Body of pancreas (tissue), 4 donors: ENCODE measurements around the gene TBX15. TPM values are rescaled to one million over a fixed set of nuclear protein-coding genes. Genes with fewer than 3 reads are reported as not detected.
A peak's percentile ranks its signal among the peaks of the same experiment; 100 is the strongest.

Experiments used
- ATAC-seq: fragments of 150-250 bp; one replicate; pipeline ENCODE4 v1.9.1; 2016
- DNase-seq, 4 donors: peaks; one replicate each; pipeline ENCODE4 v3.0.0-alpha.2; 2019
- H3K27ac ChIP-seq, 4 donors: fragments of 200-600 bp; sonication (generic); 1 replicate in 3 of 4; 2 replicates in 1 of 4; pipeline versions ENCODE4 v1.5.1 to v1.6.1; 2016 to 2019; ENCODE audit warnings: mild to moderate bottlenecking in 1 of 4, mixed read lengths in 1 of 4, moderate library complexity in 1 of 4
- H3K27me3 ChIP-seq, 2 donors: fragments of 200-600 bp; sonication (generic); one replicate each; pipeline ENCODE4 v1.6.0; 2016; ENCODE audit warnings: mild to moderate bottlenecking in 1 of 2
- H3K36me3 ChIP-seq, 2 donors: fragments of 200-600 bp; sonication (generic); replicated peaks in 1 of 2; 2 replicates each; pipeline ENCODE4 v1.5.1; 2016; ENCODE audit warnings: low read depth in 2 of 2; ENCODE audit not compliant: insufficient read depth in 1 of 2
- H3K4me1 ChIP-seq: fragments of 200-600 bp; sonication (generic); one replicate; pipeline ENCODE4 v1.6.0; 2016
- H3K4me3 ChIP-seq, 2 donors: fragments of 200-600 bp; sonication (generic); 1 replicate in 1 of 2; 2 replicates in 1 of 2; pipeline ENCODE4 v1.5.1; 2016 to 2019
- H3K9me3 ChIP-seq, 3 donors: fragments of 200-600 bp; sonication (generic); 1 replicate in 2 of 3; 2 replicates in 1 of 3; pipeline ENCODE4 v1.5.1; 2016
- CTCF ChIP-seq, 7 experiments: fragments of 450-650 bp in 4 of 7; fragments of 200-600 bp in 3 of 7; sonication (generic) in 3 of 7; IDR thresholded peaks; one replicate each; pipeline ENCODE4 v1.5.1; 2016 to 2019; ENCODE audit warnings: antibody characterized with exemption in 7 of 7
- POLR2A ChIP-seq, 3 donors: fragments of 450-650 bp; IDR thresholded peaks; one replicate each; pipeline ENCODE4 v1.6.1; 2016; ENCODE audit warnings: antibody characterized with exemption in 3 of 3, mild to moderate bottlenecking in 2 of 3
- WGBS, 2 donors: methylation state at CpG; one replicate each; pipeline ENCODE4 v1.1.5; 2017; 5-methylcytosine and 5-hydroxymethylcytosine counted together
- intact Hi-C: fragments of 100-400 bp; cut with DNase I; formaldehyde crosslinking; loops from one replicate; pipeline ENCODE4 v1.15.1; 2023
- total RNA-seq, 2 donors: library from RNA; depleted of rRNA; stranded (reverse); fragments of >200 nt; gene quantifications; one replicate each; pipeline ENCODE4 v1.1.0, GENCODE V29; 2016

Gene TBX15
- total RNA-seq, 2 donors from 2014 or later: not detected

- Histone ChIP-seq H3K27me3 (no peaks in the 10 kb centered on the region), H3K9me3 (no peaks in the 10 kb centered on the region), H3K27ac (no peak overlapping the region), H3K4me3 (no peak overlapping the region), H3K36me3 (no peaks in the 10 kb centered on the region), H3K4me1 (no peaks in the 10 kb centered on the region)
- no peak for TF ChIP-seq POLR2A (IDR thresholded peaks at IDR 0.05)
- no peak for TF ChIP-seq CTCF (IDR thresholded peaks at IDR 0.05)
- WGBS, 2 donors: 60 to 64% methylated on average over 2 of the region's 2 CpGs
- ATAC-seq (no peak), DNase-seq (no peak)
- intact Hi-C loops: no loop called here
These were observed 25.0 kb downstream of the TBX15 start for GRCh38 chr1:118963138-118963455.

- Histone ChIP-seq H3K36me3 (no peaks in the 10 kb centered on the region), H3K27ac (no peak overlapping the region), H3K4me3 (no peak overlapping the region), H3K27me3 (no peaks in the 10 kb centered on the region), H3K9me3 (no peaks in the 10 kb centered on the region), H3K4me1 (no peaks in the 10 kb centered on the region)
- intact Hi-C loops: no loop called here
- TF ChIP-seq POLR2A (IDR thresholded peaks at IDR 0.05) (no peak), CTCF (IDR thresholded peaks at IDR 0.05) (no peak)
- 67 to 90% methylated on average over 2 of the region's 2 CpGs for WGBS, 2 donors
- ATAC-seq: no peak
- DNase-seq: no peak
These were observed 27.0 kb downstream of the TBX15 start for GRCh38 chr1:118961156-118961555.

- no peak for TF ChIP-seq CTCF (IDR thresholded peaks at IDR 0.05)
- TF ChIP-seq POLR2A (IDR thresholded peaks at IDR 0.05): no peak
- Histone ChIP-seq H3K4me3 (no peak overlapping the region), H3K9me3 (no peaks in the 10 kb centered on the region), H3K27ac (no peak overlapping the region), H3K36me3 (no peaks in the 10 kb centered on the region), H3K27me3 (no peaks in the 10 kb centered on the region), H3K4me1 (no peaks in the 10 kb centered on the region)
- intact Hi-C loops: no loop called here
- ATAC-seq: no peak
- peak in 2 of 4 donors; percentile 9 to 17 for DNase-seq
- WGBS, 2 donors: 34 to 46% methylated on average over 5 to 7 of the region's 7 CpGs
These were observed 27.5 kb downstream of the TBX15 start for GRCh38 chr1:118960567-118961136.

- no peak overlapping the region for H3K27ac ChIP-seq
- TF ChIP-seq POLR2A (IDR thresholded peaks at IDR 0.05) (no peak), CTCF (IDR thresholded peaks at IDR 0.05) (no peak)
- intact Hi-C loops: no loop called here
- 57 to 68% methylated on average over 7 of the region's 7 CpGs for WGBS, 2 donors
- no peak for ATAC-seq
- no peak for DNase-seq
- H3K4me1 ChIP-seq: no peaks in the 10 kb centered on the region
- H3K9me3 ChIP-seq: no peaks in the 10 kb centered on the region
- no peaks in the 10 kb centered on the region for H3K27me3 ChIP-seq
- no peaks in the 10 kb centered on the region for H3K36me3 ChIP-seq
- no peak overlapping the region for H3K4me3 ChIP-seq
These were observed 28.0 kb downstream of the TBX15 start for GRCh38 chr1:118960026-118960561.

- 82 to 89% methylated on average over 1 of the region's 1 CpG for WGBS, 2 donors
- Histone ChIP-seq H3K27me3 (no peaks in the 10 kb centered on the region), H3K9me3 (no peaks in the 10 kb centered on the region), H3K4me1 (no peaks in the 10 kb centered on the region), H3K4me3 (no peak overlapping the region), H3K36me3 (no peaks in the 10 kb centered on the region), H3K27ac (no peak overlapping the region)
- ATAC-seq (no peak), DNase-seq (no peak)
- TF ChIP-seq CTCF (IDR thresholded peaks at IDR 0.05) (no peak), POLR2A (IDR thresholded peaks at IDR 0.05) (no peak)
- intact Hi-C loops: no loop called here
These were observed 29.1 kb downstream of the TBX15 start for GRCh38 chr1:118958937-118959631.
